ENCODE measurements around the gene PTPRM.
A peak's percentile ranks its signal among the peaks of the same experiment; 100 is the strongest.

PTPRM gene

DNA sequence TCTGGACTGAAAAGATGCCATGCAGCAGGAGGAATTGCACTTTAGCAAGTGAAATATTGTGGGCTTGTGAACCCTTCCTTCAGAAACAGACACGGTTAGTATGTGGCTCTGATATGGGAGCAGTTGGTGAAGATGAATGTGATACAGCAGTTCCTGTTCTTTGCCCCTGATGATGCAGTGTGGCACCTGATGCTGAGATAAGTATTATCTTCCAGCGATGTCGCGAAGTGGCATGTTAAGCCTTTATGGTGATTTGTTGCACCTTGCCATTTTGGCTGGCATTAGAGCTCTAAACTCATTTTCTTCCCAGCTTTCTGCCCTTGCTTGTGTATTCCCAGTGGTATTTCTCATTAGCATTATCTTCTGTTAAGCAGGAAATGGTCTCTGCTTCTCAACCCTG lies 600.6 kb downstream of the PTPRM start:
- no peak for DNase-seq (ENCODE audit: low read depth in 2 of 2)

DNA sequence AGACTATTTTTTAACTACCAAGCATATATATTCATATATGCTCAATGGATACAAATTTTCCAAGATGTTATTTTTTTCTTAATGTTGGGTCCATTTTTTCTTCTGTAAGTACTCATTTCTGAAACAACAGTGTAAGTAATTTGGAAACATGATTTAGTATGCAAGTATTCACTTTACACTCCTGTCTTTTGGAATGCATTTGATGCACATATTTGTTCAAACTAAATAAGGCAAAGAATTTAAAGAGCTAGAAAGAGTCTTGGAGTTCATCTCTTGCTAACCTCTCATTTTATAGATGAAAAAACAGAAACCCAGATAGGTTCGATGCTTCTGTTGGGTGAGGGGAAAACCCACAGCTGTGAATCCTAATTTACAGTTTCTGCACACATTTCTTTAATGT lies 602.6 kb downstream of the PTPRM start:
- DNase-seq (ENCODE audit: low read depth in 2 of 2), result no peak

GRCh38 chr18:8174771-8175170 lies 607.7 kb downstream of the PTPRM start:
- no peak for DNase-seq (ENCODE audit: low read depth in 2 of 2)

DNA sequence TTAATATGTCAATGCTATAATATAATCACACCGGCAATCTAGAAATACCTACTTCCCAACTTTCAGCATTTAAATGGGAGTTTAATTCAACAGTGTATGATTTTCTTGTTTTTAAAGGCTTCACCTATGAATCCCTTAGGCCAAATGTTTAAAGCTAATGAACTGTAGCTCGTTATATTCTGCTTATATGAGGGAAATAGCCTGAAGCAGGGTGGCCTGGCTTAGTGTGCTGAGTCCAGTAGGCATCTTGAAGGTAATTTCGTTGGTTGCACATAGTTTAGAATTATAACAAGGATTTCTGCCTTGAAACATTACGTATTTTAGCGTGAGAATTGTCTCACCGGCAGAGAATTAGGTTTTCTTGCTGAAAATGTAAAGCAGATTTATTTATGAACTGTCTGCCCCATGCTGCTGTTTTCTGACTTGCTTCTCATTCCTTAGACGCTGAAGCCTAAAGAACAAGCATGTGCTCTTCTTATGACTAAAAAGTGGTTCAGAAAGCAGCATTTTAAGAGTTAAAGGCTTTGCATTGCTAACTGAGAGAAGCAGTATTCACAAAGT lies 608.5 kb downstream of the PTPRM start:
- DNase-seq (ENCODE audit: low read depth in 2 of 2), result no peak

GRCh38 chr18:8176109-8176508 lies 609.0 kb downstream of the PTPRM start:
- no peak for DNase-seq (ENCODE audit: low read depth in 2 of 2)

DNA sequence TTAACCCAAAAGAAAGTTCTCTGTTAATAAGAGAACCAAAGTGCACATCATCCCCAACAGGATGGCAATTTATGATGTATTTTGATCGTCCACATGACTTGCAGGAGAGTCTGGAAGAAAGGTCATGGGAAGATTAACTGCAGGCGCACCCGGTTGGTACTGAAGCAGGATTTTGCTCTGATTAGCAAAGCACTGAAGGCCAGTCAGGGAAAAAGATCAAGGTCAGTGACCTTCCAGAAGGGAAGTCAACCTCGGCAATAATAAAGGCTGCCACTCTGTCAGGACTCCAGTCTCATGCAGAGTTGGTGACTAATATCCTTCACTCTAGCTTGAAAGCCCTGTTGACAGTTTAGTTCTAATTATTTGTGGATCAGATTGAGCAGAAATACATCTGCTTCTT lies 609.4 kb downstream of the PTPRM start:
- no peak for DNase-seq (ENCODE audit: low read depth in 2 of 2)

DNA sequence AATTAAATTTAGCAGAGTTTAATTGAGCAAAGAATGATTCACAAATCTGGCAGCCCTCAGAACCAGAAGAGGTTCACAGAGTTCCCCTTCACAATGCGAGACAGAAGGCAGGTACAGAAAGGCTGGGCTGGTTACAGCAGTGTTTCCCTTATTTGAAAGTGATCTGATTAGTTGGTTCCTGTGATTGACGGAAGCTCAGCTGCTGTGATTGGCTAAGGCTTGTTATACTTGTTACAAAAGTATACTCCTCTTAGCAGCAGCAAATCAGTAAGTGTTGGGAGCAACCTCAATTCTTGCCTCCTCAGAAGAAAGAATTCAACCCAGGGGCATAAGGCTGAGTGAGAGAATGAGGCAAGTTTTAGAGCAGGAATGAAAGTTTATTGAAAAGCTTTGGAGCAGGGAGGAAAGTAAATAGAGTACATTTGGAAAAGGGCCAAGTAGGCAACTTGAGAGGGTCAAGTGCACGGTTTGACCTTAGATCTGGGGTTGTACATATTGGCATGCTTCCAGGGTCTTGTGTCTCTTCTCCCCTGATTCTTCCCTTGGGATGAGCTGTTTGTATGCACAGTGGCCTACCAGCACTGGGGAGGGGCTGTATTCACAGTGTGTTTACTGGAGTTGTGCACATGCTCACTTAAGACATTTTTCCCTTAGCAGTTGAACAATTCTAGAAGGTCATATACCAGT lies 610.4 kb downstream of the PTPRM start:
- DNase-seq (ENCODE audit: low read depth in 2 of 2), result no peak

DNA sequence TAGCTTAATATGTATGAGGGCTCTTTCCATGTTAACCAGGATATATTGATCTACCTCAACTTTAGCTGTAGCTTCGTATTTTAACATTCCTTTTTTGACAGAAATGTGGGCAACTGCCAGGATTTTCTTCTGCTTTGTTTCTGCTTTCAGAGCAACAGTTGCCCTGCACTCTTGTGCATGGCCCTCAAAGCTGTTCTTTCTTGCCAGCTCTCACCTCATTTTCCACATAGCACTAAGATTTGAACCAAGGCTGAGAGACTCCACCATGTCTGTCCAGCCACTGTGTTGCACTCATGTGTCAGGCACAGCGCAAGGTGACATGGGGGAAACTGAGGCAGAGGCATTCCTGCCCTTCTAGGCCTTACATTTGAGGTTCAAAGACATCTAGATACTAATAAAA lies 619.3 kb downstream of the PTPRM start:
- DNase-seq (ENCODE audit: low read depth in 2 of 2), result no peak

- peak in 1 of 2 experiments; percentile 8 for DNase-seq (ENCODE audit: low read depth in 2 of 2)
Observed at GRCh38 chr18:8188184-8188583, 621.1 kb downstream of the PTPRM start.

DNA sequence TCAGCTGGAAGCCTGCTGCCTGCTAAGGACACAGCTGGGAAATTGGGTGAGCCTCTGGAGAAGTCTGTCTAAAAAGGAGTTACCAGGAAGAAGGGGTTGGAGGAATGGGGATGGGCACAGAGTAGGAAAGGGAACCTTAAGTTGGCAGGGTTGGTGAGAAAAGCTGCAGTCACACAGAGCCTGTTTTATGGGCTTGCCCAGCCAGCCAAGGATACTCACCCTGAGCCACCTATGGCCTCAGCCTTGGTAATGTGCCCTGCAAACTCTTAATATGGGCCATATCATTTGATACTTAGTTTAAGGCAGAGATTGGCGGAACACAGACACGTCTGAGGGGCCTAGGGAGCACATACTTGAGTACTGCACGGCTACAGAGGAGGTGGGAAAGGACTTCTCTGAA lies 623.9 kb downstream of the PTPRM start:
- no peak for DNase-seq (ENCODE audit: low read depth in 2 of 2)

DNA sequence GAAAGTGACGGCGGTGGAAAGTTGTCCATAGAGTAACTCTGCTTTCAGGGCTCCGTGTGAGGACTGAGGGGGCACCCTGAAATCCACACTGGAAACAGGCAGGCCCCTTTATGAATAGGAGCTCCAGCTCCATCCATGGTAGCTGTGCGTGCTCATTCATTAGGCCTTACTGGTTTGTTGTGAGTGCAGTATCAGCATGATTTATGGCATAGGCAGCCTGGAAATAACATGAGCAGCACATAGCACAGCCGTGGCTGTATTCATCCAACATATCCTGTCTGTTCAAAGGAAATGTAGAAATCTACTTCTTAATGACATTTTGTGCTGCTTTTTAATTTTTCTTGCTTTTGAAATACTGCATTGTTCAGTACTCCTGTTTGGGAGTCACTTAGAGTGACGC lies 627.3 kb downstream of the PTPRM start:
- no peak for DNase-seq (ENCODE audit: low read depth in 2 of 2)

GRCh38 chr18:8196238-8196637 lies 629.1 kb downstream of the PTPRM start:
- no peak for DNase-seq (ENCODE audit: low read depth in 2 of 2)

DNA sequence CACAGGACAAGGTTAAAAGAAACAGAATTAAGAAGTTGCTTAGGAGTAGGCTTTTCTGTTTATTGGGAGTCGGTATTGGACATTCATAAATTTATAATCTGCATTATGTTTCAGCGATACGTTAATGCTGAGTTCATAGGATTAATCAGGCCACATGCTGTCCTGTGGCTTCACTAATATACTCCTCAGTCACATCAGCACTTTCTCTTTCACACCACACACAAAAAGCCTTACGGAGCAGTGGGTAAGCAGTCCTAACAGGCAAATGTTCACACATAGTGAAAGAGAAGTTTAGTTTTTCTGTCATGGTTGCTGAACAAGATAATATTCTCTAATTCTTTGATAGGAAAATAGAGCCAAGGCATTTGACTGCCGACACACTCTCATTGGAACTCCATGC lies 630.4 kb downstream of the PTPRM start:
- DNase-seq (ENCODE audit: low read depth in 2 of 2), result no peak

DNA sequence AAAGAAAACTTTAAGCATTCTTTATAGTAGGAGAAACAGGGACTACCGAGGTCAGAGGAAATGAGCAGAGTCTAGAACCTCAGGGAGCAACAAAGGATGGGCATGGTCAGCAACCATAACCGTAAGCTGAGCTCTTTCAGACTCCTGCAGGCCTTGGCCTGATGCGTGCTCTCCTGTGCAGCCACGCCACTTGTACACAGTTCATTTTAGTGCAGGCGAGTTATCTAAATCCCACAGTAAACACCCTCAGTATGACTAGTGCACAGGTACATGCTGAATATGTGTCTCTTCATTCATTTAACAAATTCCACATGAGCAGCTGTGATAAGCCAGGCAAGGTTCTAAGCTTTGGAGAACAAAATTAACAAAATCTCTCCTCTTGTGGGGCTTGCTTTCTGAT lies 640.9 kb downstream of the PTPRM start:
- no peak for DNase-seq (ENCODE audit: low read depth in 2 of 2)

DNA sequence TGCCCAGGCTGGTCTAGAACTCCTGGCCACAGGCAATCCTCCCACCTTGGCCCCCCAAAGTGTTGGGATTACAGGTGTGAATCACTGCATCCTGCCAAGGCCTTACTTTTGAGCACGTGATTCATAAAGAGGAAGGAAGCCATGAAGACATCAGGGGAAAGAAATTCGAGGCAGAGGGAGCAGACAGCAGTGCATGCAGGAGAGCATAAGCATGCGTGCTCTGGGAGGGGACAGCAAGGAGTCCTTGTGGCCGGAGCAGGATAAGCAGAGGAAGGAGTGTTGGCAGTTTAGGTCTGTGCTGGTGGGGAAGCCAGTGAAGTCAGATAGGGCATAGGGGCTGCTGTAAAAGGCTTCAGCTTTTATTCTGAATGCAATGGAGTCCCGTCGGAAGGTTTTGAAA lies 641.6 kb downstream of the PTPRM start:
- no peak for DNase-seq (ENCODE audit: low read depth in 2 of 2)

DNA sequence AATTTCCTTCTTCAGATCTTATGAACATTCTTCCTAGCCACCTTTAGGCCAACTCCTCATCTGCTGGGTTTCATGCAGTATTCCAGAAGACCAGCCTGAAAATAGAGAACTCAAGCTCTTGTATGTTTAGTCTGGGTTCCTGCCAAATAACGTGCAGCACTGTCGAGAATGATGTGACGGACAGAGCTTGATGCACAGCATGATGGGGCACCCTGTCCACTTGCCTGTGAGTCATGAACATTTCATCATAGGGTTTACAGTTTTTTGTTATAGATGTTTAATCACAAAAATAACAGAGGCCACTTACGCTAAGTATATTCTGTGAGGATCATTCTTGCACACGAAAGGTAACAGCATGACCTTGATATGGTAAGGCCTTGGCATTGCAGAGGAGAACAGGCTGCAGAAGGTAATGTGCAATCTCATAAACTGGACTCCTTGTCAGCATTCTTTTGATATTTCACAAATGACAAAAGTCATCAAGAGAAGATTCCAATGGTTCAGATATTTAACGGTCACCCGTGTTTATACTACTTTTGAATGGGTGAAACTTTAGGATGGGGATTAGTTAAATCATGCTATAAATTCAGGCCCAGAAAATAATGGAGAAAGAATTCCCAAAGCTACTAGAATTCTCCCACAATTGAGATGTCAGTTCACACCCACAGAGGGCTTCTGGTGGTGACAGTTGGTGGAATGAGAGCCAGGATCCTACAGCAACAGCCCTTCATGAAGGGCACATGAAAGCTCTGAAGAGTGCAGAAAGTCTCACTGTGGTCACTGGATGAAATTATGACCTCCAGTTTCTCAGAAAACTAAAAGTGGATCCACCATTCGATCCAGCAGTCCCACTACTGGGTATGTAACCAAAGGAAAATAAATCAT lies 646.0 kb downstream of the PTPRM start:
- peak; percentile 15 to 19 for DNase-seq (ENCODE audit: low read depth in 2 of 2)

- no peak for DNase-seq (ENCODE audit: low read depth in 2 of 2)
Observed at GRCh38 chr18:8215741-8216140, 648.6 kb downstream of the PTPRM start.

GRCh38 chr18:8217051-8217564 lies 650.0 kb downstream of the PTPRM start:
- DNase-seq (ENCODE audit: low read depth in 2 of 2), result no peak

GRCh38 chr18:8218197-8218596 lies 651.1 kb downstream of the PTPRM start:
- no peak for DNase-seq (ENCODE audit: low read depth in 2 of 2)

GRCh38 chr18:8221452-8221851 lies 654.3 kb downstream of the PTPRM start:
- no peak for DNase-seq (ENCODE audit: low read depth in 2 of 2)

DNA sequence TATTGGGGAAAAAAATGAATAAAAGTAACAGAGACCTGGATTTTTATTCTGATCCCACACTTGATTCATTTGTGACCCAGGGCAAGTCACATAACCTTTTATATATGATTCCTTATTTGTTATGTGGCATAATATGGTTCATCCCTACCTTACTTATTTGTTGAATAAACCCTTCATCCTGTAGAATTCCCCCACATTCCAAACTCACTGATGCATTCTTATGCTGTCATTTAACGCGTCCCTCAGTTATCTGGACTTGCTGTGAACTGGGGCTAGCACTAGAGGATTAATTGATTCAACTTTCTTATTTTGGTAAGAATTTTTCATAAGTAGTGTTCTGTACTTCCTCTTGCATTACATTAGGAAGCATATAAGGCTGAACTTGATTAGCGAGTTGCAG lies 657.5 kb downstream of the PTPRM start:
- DNase-seq (ENCODE audit: low read depth in 2 of 2), result no peak

DNA sequence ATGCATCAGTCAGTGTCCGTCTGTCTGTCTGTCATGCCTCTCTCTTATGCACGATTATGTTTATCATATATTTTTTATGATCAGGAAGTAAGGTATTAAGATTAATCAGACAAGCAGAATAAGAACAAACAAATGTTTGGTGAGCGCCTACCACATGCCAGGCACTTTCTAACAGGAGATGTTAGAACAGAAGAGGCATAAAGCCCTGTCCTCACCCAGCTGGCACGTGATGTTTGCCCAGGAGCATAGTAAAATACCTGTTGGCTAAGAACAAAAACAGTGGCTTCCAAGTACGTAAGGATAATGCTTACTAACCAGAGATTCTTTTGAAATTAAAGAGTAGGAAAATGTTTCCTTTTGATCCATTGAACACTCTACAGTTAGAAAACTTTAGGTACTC lies 661.9 kb downstream of the PTPRM start:
- DNase-seq (ENCODE audit: low read depth in 2 of 2), result no peak

GRCh38 chr18:8229787-8230186 lies 662.7 kb downstream of the PTPRM start:
- DNase-seq (ENCODE audit: low read depth in 2 of 2), result no peak
